ENCODE measurements around the gene CCDC14.
"Not testable (repeated sequence)": the region's sequence is repeated elsewhere in the genome, so short reads cannot be mapped to it uniquely, and the experiment has no call there.

CCDC14 gene

DNA sequence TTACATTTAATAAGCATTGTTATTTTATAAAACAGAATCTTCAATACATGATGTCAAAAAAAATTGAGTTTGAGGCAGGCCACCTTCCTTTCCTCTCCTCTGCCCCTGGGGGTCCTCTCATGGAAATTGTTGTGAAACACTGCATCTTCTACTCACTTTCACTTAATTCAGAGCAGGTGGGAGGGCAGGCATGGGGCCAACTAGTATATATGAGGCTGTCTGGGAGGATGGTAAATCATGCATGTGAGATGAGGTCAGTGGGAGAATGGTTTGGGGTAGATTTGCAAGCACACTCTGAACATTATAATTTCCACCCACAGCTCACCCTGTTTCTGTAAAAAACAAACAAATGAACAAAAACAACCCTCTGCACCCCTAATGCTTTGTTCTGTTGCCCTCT, 10.4 kb upstream of the CCDC14 start:
- DNase-seq (ENCODE audit: low read depth) = no peak
- TF ChIP-seq, protein P1, sequence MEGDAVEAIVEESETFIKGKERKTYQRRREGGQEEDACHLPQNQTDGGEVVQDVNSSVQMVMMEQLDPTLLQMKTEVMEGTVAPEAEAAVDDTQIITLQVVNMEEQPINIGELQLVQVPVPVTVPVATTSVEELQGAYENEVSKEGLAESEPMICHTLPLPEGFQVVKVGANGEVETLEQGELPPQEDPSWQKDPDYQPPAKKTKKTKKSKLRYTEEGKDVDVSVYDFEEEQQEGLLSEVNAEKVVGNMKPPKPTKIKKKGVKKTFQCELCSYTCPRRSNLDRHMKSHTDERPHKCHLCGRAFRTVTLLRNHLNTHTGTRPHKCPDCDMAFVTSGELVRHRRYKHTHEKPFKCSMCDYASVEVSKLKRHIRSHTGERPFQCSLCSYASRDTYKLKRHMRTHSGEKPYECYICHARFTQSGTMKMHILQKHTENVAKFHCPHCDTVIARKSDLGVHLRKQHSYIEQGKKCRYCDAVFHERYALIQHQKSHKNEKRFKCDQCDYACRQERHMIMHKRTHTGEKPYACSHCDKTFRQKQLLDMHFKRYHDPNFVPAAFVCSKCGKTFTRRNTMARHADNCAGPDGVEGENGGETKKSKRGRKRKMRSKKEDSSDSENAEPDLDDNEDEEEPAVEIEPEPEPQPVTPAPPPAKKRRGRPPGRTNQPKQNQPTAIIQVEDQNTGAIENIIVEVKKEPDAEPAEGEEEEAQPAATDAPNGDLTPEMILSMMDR (IDR thresholded peaks at IDR 0.05; ENCODE audit: control insufficient read depth, insufficient read depth, low read depth, low read length, missing control alignments) = no peak
- no peak overlapping the region for H3K4me3 ChIP-seq (ENCODE audit: control insufficient read depth, low read depth, low read length)

DNA sequence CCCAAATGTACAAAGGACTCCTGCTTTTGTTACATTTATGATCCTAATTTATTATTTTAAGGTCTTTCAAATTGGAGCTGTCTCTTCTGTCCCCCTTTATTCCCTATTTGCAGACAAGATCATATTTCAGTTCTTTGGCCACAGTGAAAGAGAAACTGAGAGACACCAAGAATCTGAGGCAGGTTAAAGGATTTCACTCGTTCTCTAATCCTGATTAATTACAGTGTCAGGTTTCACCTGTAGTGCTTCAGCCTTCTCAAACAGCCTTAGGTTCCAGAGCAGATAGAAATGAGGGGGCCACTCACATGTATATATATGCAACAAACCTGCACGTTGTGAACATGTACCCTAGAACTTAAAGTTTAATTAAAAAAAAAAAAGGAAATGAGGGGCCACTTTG, 6.2 kb upstream of the CCDC14 start:
- H3K4me3 ChIP-seq (ENCODE audit: control insufficient read depth, low read depth, low read length); DNase-seq (ENCODE audit: low read depth): not testable (repeated sequence)

DNA sequence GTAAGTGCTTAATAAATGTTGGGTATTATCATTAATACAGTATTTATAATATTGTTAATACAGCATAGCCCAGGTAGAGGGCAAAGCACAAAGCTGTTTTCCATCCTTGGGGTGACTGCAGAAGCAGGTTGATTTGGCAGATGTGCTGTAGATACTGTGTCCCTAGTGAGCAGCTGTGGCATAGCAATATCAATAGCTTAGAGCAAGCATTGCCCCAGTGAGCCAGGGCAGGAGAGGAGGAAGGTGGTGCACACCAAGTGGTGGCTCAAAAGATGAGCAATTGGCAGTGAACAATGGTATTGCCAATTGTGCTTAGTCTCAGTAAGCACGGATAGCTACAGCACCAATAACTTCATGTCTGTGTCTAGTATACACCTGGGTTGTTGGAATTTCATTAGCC, 5.8 kb upstream of the CCDC14 start:
- DNase-seq (ENCODE audit: low read depth) = not testable (repeated sequence)

DNA sequence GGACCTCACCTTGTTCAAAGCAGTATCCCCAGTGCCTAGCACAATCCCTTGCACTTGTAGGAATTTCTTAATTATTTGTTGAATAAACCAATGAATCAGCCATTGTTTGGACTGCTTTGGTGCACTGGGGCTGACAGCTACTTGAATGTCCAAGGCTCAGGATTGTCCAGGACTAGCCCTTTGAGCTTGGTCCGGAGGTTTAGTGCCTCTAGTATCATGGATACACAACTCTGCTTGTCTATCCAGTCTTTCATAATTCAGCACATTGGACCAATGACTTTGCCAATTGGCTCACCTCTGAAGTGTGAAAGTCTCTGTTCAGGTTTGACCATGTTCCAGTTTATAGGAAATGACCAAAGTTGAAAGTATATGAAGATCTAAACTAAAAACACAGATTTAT, 3.8 kb upstream of the CCDC14 start:
- H3K4me3 ChIP-seq (ENCODE audit: control insufficient read depth, low read depth, low read length); DNase-seq (ENCODE audit: low read depth): not testable (repeated sequence)

More for the DNA sequence above, 5.8 kb upstream of the CCDC14 start:
- not testable (repeated sequence) for H3K4me3 ChIP-seq (ENCODE audit: control insufficient read depth, low read depth, low read length)

DNA sequence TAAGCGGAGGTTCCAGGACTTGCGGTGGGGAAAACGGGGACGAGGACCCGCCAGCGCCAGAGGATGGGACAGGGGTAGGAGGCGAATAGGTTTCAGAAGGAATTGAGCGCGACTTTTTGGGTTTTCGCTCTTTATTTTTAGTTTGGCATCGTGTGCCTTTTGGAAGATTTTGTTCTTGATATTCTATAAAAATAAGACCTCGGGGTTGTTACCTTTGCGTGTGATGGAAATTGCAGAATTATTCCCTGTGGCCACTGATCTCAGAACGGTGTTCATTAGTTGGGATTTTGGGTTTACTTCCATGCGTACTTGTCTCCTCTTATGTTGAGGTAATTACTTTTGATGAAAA, 453 bp upstream of the CCDC14 start:
- TF ChIP-seq, protein P1 (IDR thresholded peaks at IDR 0.05; ENCODE audit: control insufficient read depth, insufficient read depth, low read depth, low read length, missing control alignments) = no peak
- DNase-seq (ENCODE audit: low read depth) = no peak
- peak overlapping the region; percentile 77 for H3K4me3 ChIP-seq (ENCODE audit: control insufficient read depth, low read depth, low read length)

DNA sequence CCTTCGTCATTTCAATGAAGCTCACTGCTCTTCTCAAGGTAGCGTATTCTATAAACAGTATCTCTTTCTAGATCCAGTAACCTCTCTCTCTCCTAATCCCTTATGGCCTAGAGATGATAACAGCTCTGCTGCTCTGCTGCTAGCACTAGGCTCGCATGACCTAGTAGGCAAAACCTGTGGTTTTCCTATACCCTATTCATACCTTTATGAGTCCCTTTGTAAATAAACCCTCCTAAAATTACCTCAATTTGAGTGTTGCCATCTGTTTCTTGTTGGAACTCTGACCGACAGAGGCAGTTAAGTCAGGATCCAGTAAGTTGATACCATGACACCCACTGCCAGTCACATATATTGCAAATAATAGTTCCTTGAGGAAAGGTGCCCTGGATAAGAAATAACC, 7.3 kb downstream of the CCDC14 start:
- TF ChIP-seq, protein P1 (IDR thresholded peaks at IDR 0.05; ENCODE audit: control insufficient read depth, insufficient read depth, low read depth, low read length, missing control alignments) = no peak
- no peak for DNase-seq (ENCODE audit: low read depth)
- no peak overlapping the region for H3K4me3 ChIP-seq (ENCODE audit: control insufficient read depth, low read depth, low read length)

DNA sequence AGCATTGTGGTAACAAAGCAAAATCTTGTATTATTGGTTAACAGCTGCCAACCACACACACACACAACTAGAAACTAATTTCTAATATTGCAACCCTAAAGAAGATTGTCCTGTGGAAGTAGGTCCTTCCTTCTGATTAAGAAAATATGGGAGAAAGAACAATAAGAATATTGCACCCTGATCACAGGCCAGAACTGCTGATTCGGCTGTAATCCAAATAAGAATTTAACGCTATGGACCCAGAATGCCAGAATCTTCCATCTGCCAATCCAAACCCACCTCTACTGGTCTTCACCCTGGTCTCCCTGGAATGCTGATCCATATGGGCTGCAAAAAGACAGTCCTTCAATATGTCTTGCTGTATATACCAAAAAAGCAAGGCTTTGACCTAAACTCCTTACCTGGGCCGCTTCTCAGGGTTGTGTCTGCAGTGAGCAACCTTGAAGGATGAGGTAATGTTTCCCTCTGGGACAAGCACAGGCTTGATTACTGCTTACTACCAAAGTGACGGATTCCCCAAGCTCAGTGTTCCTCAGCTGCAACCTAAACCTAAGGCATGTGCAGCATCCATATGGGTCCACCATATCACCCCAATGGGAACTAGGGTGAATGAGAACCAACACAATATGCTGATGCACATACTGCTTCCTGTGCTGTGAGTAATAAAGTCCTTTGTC, 8.0 kb downstream of the CCDC14 start:
- no peak for DNase-seq (ENCODE audit: low read depth)
- H3K4me3 ChIP-seq (ENCODE audit: control insufficient read depth, low read depth, low read length) = no peak overlapping the region
- TF ChIP-seq, protein P1 (IDR thresholded peaks at IDR 0.05; ENCODE audit: control insufficient read depth, insufficient read depth, low read depth, low read length, missing control alignments) = no peak

DNA sequence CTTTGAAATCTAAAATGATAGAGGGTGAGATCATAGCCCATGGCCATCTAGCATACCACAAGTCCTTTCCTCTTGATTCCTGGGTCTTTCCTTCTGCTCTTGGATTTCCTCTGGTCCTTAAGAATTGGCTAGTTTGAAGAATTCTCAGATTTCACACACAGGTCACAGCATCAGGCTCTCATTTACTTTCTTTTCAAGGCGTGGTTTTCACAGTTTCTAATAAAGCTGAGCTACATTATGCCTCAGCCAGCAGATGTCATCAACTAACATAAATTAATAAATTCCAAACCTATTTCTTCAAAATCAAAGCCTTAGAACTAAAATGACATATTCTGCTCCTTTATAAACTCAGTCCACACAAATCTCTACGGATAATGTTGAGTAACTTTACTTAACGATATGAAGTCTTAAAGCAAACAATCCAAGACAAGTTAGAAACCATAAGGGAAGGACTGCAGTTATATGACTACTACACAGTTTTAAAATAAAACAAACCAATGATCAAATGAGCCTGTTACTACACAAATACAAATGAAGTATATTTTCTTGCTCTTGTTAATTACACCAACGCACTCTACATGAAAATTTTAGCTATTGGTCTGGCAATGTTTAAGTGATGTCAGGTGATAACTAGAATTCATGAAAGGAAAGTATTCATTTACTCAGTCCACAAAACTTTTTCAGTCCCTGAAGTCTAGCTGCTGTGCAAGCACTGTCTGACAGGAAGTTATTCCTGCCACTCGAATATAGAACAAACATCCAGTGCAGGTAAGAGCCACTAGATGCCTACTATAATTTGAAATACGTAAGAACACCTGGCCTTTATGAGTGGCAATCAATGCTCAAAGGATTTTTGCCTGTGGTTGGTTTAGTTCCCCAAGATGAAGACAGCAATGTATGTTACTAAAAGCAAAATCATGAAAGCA, 9.2 kb downstream of the CCDC14 start:
- TF ChIP-seq, protein P1 (IDR thresholded peaks at IDR 0.05; ENCODE audit: control insufficient read depth, insufficient read depth, low read depth, low read length, missing control alignments) = no peak
- DNase-seq (ENCODE audit: low read depth) = no peak

More for the DNA sequence above, 9.2 kb downstream of the CCDC14 start:
- H3K4me3 ChIP-seq (ENCODE audit: control insufficient read depth, low read depth, low read length) = no peak overlapping the region

Measured in AG09309 (cell line).